Astrocyte of the spinal cord (primary cell): ENCODE data around the gene DMWD.
A peak's percentile ranks its signal among the peaks of the same experiment; 100 is the strongest.

Source experiments
- DNase-seq: peaks from one replicate; pipeline ENCODE4 v3.0.0; 2011; ENCODE audit warnings: low read depth, low spot score
- H3K4me3 ChIP-seq: 2 replicates; pipeline ENCODE4 v1.5.1; 2011; ENCODE audit warnings: low read depth, mild to moderate bottlenecking, low read length, moderate library complexity
- CTCF ChIP-seq: IDR thresholded peaks from 2 replicates; pipeline ENCODE4 v1.5.1; 2012; ENCODE audit warnings: low read depth, mild to moderate bottlenecking, low read length, inconsistent platforms
- in situ Hi-C: cut with HindIII; loops from 2 replicates; pipeline ENCODE4 v1.10.0; 2017; ENCODE audit warnings: low sequenced_read_pairs

The DMWD gene

GRCh38 chr19:45771311-45771933 is 21.2 kb downstream of the DMWD start:
- TF ChIP-seq CTCF, result no peak
- no peak for DNase-seq
- no peak overlapping the region for H3K4me3 ChIP-seq
- in situ Hi-C loops, result no loop called here

- peak; percentile 99 for DNase-seq
- TF ChIP-seq CTCF, result peak; percentile 89
- peak overlapping the region; percentile 55 for H3K4me3 ChIP-seq
- in situ Hi-C loops, result no loop called here
These were observed 22.2 kb downstream of the DMWD start for GRCh38 chr19:45770192-45771101.

GRCh38 chr19:45769821-45770191 is 22.8 kb downstream of the DMWD start:
- H3K4me3 ChIP-seq, result peak overlapping the region; percentile 55
- in situ Hi-C loops, result no loop called here
- no peak for DNase-seq
- no peak for TF ChIP-seq CTCF

GRCh38 chr19:45768984-45769782 is 23.5 kb downstream of the DMWD start, which contains the start of gene SIX5:
Gene SIX5 (minus strand): TSS chr19:45769252. CDS start chr19:45768844, 408 bp downstream.
- in situ Hi-C loops, result no loop called here
- H3K4me3 ChIP-seq, result peak within 1 kb of the TSS; percentile 75
- peak; percentile 99 for DNase-seq
- TF ChIP-seq CTCF, result no peak

- H3K4me3 ChIP-seq, result peak overlapping the region; percentile 75
- in situ Hi-C loops, result no loop called here
- no peak for TF ChIP-seq CTCF
- DNase-seq, result no peak
These were observed 24.0 kb downstream of the DMWD start for GRCh38 chr19:45768655-45768983.

- peak; percentile 73 for DNase-seq
- in situ Hi-C loops, result no loop called here
- TF ChIP-seq CTCF, result no peak
- peak overlapping the region; percentile 75 for H3K4me3 ChIP-seq
These were observed 24.6 kb downstream of the DMWD start for GRCh38 chr19:45767881-45768654.
